GM10847 (cell line): ENCODE measurements around the gene ATP8B3.

ENCODE experiments used
- POLR2A ChIP-seq: IDR thresholded peaks from 2 replicates; pipeline ENCODE4 v1.6.1; 2011; ENCODE audit not compliant: insufficient read length; ENCODE audit errors: extremely low read depth

The ATP8B3 gene

GRCh38 chr19:1811942-1812425 lies at the start of gene ATP8B3:
Gene ATP8B3 (minus strand): TSS chr19:1812276. CDS start chr19:1811736, 540 bp downstream.
- TF ChIP-seq POLR2A, result peak; percentile 28

- TF ChIP-seq POLR2A, result no peak
Measured at GRCh38 chr19:1861599-1862031, 49.5 kb upstream of the ATP8B3 start.

- no peak for TF ChIP-seq POLR2A
Measured at GRCh38 chr19:1860821-1861598, 48.9 kb upstream of the ATP8B3 start.

DNA sequence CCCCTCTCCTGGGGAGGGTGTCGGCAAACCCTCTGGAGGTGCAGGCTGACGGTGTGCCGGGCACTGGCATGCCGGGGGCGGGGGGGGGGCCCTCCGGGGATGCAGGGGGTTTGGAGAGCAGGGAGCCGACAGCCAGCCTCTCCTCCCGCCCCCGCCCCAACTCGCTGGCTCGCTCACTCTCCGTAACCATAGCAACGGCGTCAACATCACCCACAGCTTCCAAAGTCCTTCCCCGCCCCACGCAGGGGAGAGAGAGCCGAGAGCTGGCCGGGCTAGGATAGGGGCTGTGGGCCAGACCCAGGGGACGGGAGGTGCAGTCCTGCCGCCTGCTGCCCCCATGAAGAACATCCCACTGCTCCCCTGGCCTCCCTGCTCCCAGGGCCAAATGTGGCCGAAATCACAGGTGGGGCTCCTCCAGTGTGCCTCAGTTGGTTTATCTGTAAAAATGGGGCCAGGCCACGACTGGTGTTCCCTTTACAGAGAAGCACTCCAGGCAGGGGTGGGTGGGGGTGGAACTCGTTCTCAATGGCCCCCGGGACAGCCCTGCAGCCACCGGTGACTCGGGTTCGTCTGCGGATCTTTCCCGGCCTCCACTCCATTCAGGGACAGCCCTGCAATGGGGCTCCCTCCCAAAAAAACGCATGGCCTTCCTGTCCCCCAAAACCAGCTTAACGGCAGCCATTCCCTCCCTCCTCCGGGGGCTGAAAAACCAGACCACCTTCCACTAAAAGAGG lies 48.1 kb upstream of the ATP8B3 start:
- TF ChIP-seq POLR2A, result no peak

DNA sequence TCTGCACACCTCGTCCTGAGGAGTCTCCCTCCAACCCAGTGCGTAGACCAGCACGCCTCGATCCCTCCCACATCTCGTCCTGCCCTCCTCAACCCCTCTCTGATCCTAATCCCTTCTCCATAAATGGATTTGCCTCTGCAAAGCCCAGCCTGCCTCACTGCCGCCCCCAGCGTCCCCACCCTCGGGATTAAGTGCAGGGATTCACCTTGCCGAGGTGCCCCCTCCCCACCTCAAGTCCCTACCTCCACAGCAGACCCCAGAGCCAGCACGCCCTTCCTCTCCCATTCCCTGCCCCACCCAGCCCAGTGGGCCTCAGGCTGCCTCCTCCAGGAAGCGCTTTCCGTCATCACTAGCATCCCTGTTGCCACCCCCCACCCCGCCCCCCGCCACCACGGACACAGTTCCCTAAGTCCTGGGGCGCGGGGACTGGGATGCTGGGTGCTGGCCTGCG lies 47.3 kb upstream of the ATP8B3 start:
- TF ChIP-seq POLR2A, result no peak

GRCh38 chr19:1858412-1859081 lies 46.5 kb upstream of the ATP8B3 start:
- TF ChIP-seq POLR2A, result no peak

- TF ChIP-seq POLR2A, result no peak
Measured at GRCh38 chr19:1857648-1858326, 45.7 kb upstream of the ATP8B3 start.

GRCh38 chr19:1856698-1857603 lies 44.9 kb upstream of the ATP8B3 start:
- peak; percentile 38 for TF ChIP-seq POLR2A

DNA sequence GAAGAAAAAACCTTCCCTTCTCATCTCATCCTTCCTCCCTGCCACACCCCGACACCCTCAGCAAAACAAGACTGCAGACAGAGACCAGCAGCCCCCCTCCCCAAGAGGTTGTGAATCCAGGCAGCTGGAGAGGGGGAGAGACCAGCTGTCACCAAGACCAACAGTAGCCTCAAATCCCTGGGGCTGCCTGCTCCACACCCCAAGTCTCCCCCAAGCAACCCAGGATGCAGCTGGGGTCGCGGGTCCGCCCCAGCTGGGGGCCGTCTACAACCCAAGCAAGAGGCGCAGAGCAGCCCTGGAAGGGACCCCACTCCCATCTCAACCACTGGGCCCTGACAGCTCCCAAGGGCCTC lies 44.2 kb upstream of the ATP8B3 start:
- no peak for TF ChIP-seq POLR2A

- no peak for TF ChIP-seq POLR2A
Measured at GRCh38 chr19:1855828-1856255, 43.8 kb upstream of the ATP8B3 start.

DNA sequence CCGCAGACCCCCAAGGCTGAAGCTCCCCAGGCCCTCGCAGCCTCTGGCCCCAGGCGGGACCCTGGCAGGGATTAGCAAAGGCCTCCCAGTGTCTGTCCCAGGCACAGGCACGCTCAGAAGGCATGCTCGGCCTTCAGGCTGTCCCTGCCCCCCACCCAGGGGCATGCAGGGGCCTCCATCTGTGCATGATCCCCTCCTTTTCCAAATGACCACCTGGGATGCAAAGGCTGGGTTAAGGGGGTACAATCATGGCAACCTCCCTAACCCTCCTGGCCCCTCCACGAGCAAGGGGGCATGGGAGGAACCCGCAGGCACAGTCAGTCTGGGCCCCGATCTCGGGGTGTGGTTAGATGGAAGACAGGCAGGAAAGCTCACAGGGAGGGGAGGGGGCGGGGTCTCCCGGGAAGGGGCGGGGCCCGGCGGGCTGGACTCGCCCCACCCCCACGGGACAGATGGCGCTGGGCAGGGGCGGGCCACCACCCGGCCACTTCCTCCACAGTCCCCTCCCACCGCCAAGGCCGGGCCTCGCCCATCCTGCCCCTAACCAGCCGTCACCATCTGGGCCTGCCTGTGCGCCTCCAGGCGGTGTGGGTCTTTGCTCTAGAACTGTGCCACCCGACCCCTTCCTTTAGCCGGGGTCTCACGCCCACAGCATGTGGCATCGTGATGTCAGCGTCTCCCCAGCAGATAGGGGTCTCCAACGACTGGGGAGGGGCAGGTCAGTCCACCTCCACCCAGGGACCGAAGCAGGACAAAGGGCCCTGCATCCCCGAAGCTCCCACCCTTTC lies 43.2 kb upstream of the ATP8B3 start:
- TF ChIP-seq POLR2A, result peak; percentile 84

GRCh38 chr19:1854542-1855039 lies 42.5 kb upstream of the ATP8B3 start:
- TF ChIP-seq POLR2A, result no peak

DNA sequence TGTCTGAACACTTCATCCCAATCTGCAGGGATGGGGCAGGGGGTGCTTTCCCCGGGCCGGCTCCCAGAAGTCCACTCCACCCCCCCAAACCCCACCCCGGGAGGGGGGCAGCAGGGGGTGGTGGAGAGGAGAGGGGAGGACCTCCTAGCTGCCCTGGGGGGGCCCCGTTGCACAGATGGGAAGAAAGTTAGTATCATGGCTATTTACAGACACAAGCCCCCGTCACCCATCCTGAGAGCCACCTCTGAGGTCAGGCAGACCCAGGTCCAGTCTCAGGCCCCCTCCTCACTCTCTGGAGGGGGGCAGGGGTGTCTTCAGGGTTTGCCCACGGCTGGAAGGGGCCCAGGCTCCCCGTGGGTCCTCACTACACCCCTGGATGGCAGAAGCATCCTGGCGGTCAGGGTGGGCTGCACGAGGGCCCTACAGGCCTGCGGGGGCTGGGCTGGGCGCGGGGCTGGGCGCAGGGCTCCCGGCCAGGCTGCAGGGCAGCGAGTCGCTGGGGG lies 42.0 kb upstream of the ATP8B3 start:
- TF ChIP-seq POLR2A, result no peak
